Activated B cell treated with CpG ODN at 0.5 μM for 24 hours (primary cell): ENCODE results near the gene CYP39A1. TPM values are rescaled to one million over a fixed set of nuclear protein-coding genes. Genes with fewer than 3 reads are reported as not detected.
A peak's percentile ranks its signal among the peaks of the same experiment; 100 is the strongest.

Experiments
- ATAC-seq: fragments of 200-7000 bp; cut with Tn5 transposase; one replicate; pipeline ENCODE4 v1.10.0; 2021; ENCODE audit warnings: low read depth, mild to moderate bottlenecking, moderate library complexity
- CTCF ChIA-PET: fragments of 350-600 bp; sonication (Branson Sonifier 250); formaldehyde crosslinking; loops from one replicate; lab custom pipeline; 2021; ENCODE audit warnings: antibody characterized with exemption; lab: Charles Lee
- POLR2A ChIA-PET: fragments of 350-600 bp; sonication (Branson Sonifier 250); formaldehyde crosslinking; loops from one replicate; lab custom pipeline; 2021; ENCODE audit warnings: antibody characterized with exemption; lab: Charles Lee
- DNase-seq: peaks from one replicate; pipeline ENCODE4 v3.0.0; 2022
- H3K27ac Mint-ChIP-seq: one replicate; pipeline ENCODE4 v1.8.0; 2020; ENCODE audit warnings: mixed read lengths
- H3K27me3 Mint-ChIP-seq: one replicate; pipeline ENCODE4 v1.8.0; 2021; ENCODE audit warnings: mixed read lengths
- H3K36me3 Mint-ChIP-seq: one replicate; pipeline ENCODE4 v1.8.0; 2021; ENCODE audit warnings: low read depth, mixed read lengths
- H3K4me1 Mint-ChIP-seq: one replicate; pipeline ENCODE4 v1.8.0; 2021; ENCODE audit warnings: mixed read lengths
- H3K4me3 Mint-ChIP-seq: one replicate; pipeline ENCODE4 v1.8.0; 2020; ENCODE audit warnings: mild to moderate bottlenecking, mixed read lengths
- H3K9me3 Mint-ChIP-seq: one replicate; pipeline ENCODE4 v1.8.0; 2020; ENCODE audit warnings: mixed read lengths
- intact Hi-C: fragments of 100-400 bp; cut with micrococcal nuclease; formaldehyde crosslinking; loops from one replicate; pipeline ENCODE4 v1.15.1; 2024
- total RNA-seq: library from RNA; stranded (reverse); gene quantifications from 2 replicates; pipeline ENCODE4 v1.2.3, GENCODE V29; 2022
- TF ChIP-seq, protein P1 (sequence below): fragments of 200-600 bp; IDR thresholded peaks from one replicate; pipeline ENCODE4 v1.8.0; 2022; ENCODE audit warnings: antibody characterized with exemption, mild to moderate bottlenecking

CYP39A1 gene, protein sequence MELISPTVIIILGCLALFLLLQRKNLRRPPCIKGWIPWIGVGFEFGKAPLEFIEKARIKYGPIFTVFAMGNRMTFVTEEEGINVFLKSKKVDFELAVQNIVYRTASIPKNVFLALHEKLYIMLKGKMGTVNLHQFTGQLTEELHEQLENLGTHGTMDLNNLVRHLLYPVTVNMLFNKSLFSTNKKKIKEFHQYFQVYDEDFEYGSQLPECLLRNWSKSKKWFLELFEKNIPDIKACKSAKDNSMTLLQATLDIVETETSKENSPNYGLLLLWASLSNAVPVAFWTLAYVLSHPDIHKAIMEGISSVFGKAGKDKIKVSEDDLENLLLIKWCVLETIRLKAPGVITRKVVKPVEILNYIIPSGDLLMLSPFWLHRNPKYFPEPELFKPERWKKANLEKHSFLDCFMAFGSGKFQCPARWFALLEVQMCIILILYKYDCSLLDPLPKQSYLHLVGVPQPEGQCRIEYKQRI
- total RNA-seq: not detected in 2 replicates

DNA sequence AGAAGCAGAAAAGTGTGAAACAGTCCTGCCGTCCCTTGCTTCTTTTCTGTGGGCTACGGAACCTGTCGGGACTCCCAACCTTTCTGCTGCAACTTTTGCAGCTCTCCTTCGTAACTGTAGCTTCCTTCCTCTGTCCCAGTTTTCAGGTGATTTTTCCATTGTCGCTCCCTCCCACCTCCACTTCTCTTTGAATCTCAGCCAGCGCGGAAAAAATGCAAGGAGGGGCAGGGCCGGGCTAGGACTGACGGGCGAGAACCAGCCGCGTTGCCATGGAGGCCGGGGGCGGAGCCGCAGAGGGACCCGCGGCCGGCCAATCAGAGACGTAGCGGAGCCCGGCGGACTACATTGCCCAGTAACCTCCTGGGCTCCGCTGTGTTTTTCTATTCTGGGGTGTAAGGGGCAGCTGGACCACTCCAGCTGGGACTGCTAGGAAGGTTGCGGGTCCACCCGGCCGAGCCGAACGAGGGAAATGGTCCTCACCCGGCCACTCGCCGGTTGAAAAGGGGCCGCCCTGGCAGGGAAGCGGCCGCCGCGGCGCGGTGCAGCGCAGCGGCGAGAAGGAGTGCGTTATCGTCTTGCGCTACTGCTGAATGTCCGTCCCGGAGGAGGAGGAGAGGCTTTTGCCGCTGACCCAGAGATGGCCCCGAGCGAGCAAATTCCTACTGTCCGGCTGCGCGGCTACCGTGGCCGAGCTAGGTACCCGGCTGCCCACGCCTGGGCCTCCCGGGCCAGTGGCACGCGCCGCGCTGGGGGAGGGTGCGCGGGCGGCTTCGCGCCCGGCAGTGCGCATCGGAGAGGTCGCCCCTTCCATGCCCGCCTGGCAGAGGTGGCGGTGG is at the start of gene CYP39A1, which contains the start of gene SLC25A27:
CYP39A1 (minus strand) TSS at position 216 of the 836 bp plus-strand sequence. CDS start 236 bp downstream, outside the sequence.
SLC25A27 (plus strand) TSS at position 373 of the 836 bp plus-strand sequence; CDS start at position 591, 218 bp downstream.
- Mint-ChIP-seq H3K4me3 (peak within 1 kb of the TSS; percentile 86), H3K4me1 (peaks cover 13% of the 10 kb centered on the region), H3K36me3 (no peaks in the 10 kb centered on the region), H3K27ac (peak within 1 kb of the TSS; percentile 27), H3K9me3 (no peaks in the 10 kb centered on the region), H3K27me3 (peaks cover 41% of the 10 kb centered on the region)
- CTCF ChIA-PET: no interaction called here
- intact Hi-C loops: loop anchor here (2.0 to 5.0 kb wide), 2 partner anchors 526 to 590 kb away; partner anchors contain the start of gene ENPP4
- ATAC-seq: peak; percentile 99
- TF ChIP-seq, protein P1, sequence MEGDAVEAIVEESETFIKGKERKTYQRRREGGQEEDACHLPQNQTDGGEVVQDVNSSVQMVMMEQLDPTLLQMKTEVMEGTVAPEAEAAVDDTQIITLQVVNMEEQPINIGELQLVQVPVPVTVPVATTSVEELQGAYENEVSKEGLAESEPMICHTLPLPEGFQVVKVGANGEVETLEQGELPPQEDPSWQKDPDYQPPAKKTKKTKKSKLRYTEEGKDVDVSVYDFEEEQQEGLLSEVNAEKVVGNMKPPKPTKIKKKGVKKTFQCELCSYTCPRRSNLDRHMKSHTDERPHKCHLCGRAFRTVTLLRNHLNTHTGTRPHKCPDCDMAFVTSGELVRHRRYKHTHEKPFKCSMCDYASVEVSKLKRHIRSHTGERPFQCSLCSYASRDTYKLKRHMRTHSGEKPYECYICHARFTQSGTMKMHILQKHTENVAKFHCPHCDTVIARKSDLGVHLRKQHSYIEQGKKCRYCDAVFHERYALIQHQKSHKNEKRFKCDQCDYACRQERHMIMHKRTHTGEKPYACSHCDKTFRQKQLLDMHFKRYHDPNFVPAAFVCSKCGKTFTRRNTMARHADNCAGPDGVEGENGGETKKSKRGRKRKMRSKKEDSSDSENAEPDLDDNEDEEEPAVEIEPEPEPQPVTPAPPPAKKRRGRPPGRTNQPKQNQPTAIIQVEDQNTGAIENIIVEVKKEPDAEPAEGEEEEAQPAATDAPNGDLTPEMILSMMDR: no peak
- POLR2A ChIA-PET: interaction anchor here (0.6 kb wide), 1 partner anchor 115 kb away, joined by 6 read pairs; no protein-coding TSS in a partner anchor
- DNase-seq: peak; percentile 79

DNA sequence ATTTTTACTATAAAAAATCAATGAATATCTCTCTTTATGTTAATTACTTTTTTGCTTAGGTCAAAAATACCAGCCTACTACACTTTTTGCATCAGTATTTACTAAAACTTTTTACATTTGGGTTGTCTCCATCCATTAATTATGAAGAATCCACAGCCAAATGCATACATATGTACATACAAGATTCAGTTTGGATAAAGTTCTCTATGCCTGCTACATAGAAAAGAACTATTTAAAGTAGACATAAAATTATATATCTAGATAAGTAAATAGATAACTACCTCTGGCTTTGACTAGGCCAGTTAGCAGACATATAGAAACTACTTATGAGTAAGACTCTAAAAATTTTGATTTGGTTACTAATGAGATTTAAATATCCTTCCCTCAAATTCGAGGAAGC is 47.4 kb upstream of the CYP39A1 start:
- ATAC-seq: no peak
- ChIA-PET CTCF (no interaction called here), POLR2A (no interaction called here)
- H3K4me3 Mint-ChIP-seq: no peak overlapping the region
- H3K4me1 Mint-ChIP-seq: no peaks in the 10 kb centered on the region
- intact Hi-C loops: no loop called here
- no peaks in the 10 kb centered on the region for H3K36me3 Mint-ChIP-seq
- TF ChIP-seq, protein P1: no peak
- no peak overlapping the region for H3K27ac Mint-ChIP-seq
- no peaks in the 10 kb centered on the region for H3K9me3 Mint-ChIP-seq
- H3K27me3 Mint-ChIP-seq: peaks cover 8% of the 10 kb centered on the region
- DNase-seq: no peak

DNA sequence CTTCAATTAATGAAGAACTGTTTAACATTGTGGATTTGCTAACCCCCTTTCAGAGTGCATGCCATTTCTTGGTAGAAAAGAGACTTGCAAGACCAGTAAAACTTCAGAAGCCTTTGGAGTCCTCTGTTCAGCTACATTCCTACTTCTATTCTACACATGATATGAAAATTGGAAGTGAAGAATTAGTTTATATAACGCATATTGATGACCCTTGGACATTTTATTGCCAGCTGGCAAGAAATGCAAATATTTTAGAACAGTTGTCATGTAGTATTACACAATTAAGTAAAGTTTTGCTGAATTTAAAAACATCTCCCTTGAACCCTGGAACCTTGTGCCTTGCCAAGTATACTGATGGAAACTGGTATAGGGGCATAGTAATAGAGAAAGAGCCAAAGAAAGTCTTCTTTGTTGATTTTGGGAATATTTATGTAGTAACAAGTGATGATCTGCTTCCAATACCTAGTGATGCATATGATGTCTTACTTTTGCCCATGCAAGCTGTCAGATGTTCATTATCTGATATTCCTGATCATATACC is 38.4 kb upstream of the CYP39A1 start:
- H3K36me3 Mint-ChIP-seq: no peaks in the 10 kb centered on the region
- H3K9me3 Mint-ChIP-seq: no peaks in the 10 kb centered on the region
- ChIA-PET POLR2A (no interaction called here), CTCF (no interaction called here)
- no peak overlapping the region for H3K4me3 Mint-ChIP-seq
- H3K4me1 Mint-ChIP-seq: no peaks in the 10 kb centered on the region
- DNase-seq: no peak
- H3K27ac Mint-ChIP-seq: no peak overlapping the region
- no peaks in the 10 kb centered on the region for H3K27me3 Mint-ChIP-seq
- no peak for ATAC-seq
- intact Hi-C loops: no loop called here
- TF ChIP-seq, protein P1: no peak

DNA sequence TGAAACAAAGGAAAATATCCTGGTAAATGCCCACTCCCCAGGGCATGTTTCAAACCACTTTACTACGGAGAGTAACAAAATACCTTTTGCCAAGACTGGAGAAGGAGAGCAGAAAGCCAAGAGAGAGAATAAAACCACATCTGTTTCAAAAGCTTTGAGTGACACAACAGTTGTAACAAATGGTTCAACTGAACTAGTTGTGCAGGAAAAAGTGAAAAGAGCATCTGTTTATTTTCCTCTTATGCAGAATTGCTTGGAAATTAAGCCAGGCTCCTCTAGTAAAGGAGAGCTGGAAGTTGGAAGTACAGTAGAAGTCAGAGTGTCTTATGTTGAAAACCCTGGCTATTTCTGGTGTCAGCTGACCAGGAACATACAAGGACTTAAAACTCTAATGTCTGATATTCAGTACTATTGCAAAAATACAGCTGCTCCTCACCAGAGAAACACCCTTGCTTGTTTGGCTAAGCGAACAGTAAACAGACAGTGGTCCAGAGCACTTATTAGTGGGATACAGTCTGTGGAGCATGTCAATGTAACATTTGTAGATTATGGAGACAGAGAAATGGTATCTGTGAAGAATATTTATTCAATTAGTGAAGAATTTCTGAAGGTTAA is 37.6 kb upstream of the CYP39A1 start:
- no peak for ATAC-seq
- Mint-ChIP-seq H3K9me3 (no peaks in the 10 kb centered on the region), H3K27me3 (no peaks in the 10 kb centered on the region)

More for the DNA sequence above, 37.6 kb upstream of the CYP39A1 start:
- CTCF ChIA-PET: no interaction called here
- H3K4me3 Mint-ChIP-seq: no peak overlapping the region
- H3K27ac Mint-ChIP-seq: no peak overlapping the region
- no peaks in the 10 kb centered on the region for H3K4me1 Mint-ChIP-seq
- POLR2A ChIA-PET: no interaction called here
- H3K36me3 Mint-ChIP-seq: no peaks in the 10 kb centered on the region
- DNase-seq: no peak
- intact Hi-C loops: no loop called here
- TF ChIP-seq, protein P1: no peak
